Measurements from ENCODE around the gene DENND4B. TPM values are rescaled to one million over a fixed set of nuclear protein-coding genes. Genes with fewer than 3 reads are reported as not detected.
"Not testable (repeated sequence)": the region's sequence is repeated elsewhere in the genome, so short reads cannot be mapped to it uniquely, and the experiment has no call there.

DENND4B gene
- total RNA-seq (ENCODE audit: insufficient read depth, low replicate concordance): 13.5 TPM

GRCh38 chr1:153946622-153947241 is at the start of gene DENND4B:
Gene DENND4B (minus strand): TSS chr1:153946718. CDS start chr1:153944374, 2,344 bp downstream.
- peak; percentile 80 for DNase-seq (ENCODE audit: low spot score)

- no peak for DNase-seq (ENCODE audit: low spot score)
Measured at GRCh38 chr1:153995640-153996039, 49.1 kb upstream of the DENND4B start.

- peak; percentile 74 for DNase-seq (ENCODE audit: low spot score)
Measured at GRCh38 chr1:153995202-153995601, 48.7 kb upstream of the DENND4B start.

GRCh38 chr1:153991806-153992205 is 45.3 kb upstream of the DENND4B start:
- no peak for DNase-seq (ENCODE audit: low spot score)

- no peak for DNase-seq (ENCODE audit: low spot score)
Measured at GRCh38 chr1:153991151-153991630, 44.7 kb upstream of the DENND4B start.

- peak; percentile 99 for DNase-seq (ENCODE audit: low spot score)
Measured at GRCh38 chr1:153990468-153991150, 44.1 kb upstream of the DENND4B start, which contains the start of gene RPS27. Gene RPS27 (plus strand): TSS chr1:153990762. CDS start chr1:153990797, 35 bp downstream.

GRCh38 chr1:153987621-153988020 is 41.1 kb upstream of the DENND4B start:
- DNase-seq (ENCODE audit: low spot score): no peak

- DNase-seq (ENCODE audit: low spot score): peak; percentile 94
Measured at GRCh38 chr1:153985941-153986761, 39.6 kb upstream of the DENND4B start, which contains the start of gene RAB13. Gene RAB13 (minus strand): TSS chr1:153986339. CDS start chr1:153986236, 103 bp downstream.

- peak; percentile 70 for DNase-seq (ENCODE audit: low spot score)
Measured at GRCh38 chr1:153985341-153985912, 38.9 kb upstream of the DENND4B start.

- no peak for DNase-seq (ENCODE audit: low spot score)
Measured at GRCh38 chr1:153984123-153984894, 37.8 kb upstream of the DENND4B start.

GRCh38 chr1:153981735-153982134 is 35.2 kb upstream of the DENND4B start:
- not testable (repeated sequence) for DNase-seq (ENCODE audit: low spot score)

- not testable (repeated sequence) for DNase-seq (ENCODE audit: low spot score)
Measured at GRCh38 chr1:153979091-153979490, 32.6 kb upstream of the DENND4B start.

GRCh38 chr1:153978274-153978909 is 31.9 kb upstream of the DENND4B start:
- no peak for DNase-seq (ENCODE audit: low spot score)

- peak; percentile 94 for DNase-seq (ENCODE audit: low spot score)
Measured at GRCh38 chr1:153977250-153978240, 31.0 kb upstream of the DENND4B start, which contains the start of gene JTB. Gene JTB (minus strand): TSS chr1:153977674. CDS start chr1:153977252, 422 bp downstream.

- DNase-seq (ENCODE audit: low spot score): no peak
Measured at GRCh38 chr1:153976819-153977249, 30.3 kb upstream of the DENND4B start.

- DNase-seq (ENCODE audit: low spot score): no peak
Measured at GRCh38 chr1:153973525-153973924, 27.0 kb upstream of the DENND4B start.

- no peak for DNase-seq (ENCODE audit: low spot score)
Measured at GRCh38 chr1:153973071-153973470, 26.6 kb upstream of the DENND4B start.

GRCh38 chr1:153970346-153970745 is 23.8 kb upstream of the DENND4B start:
- no peak for DNase-seq (ENCODE audit: low spot score)

GRCh38 chr1:153968972-153969371 is 22.5 kb upstream of the DENND4B start:
- DNase-seq (ENCODE audit: low spot score): no peak
